NCI-H510A (cell line): ENCODE data around the gene EXOC6.
"Not testable (repeated sequence)": the region's sequence is repeated elsewhere in the genome, so short reads cannot be mapped to it uniquely, and the experiment has no call there.

Source experiments
- DNase-seq: peaks from one replicate; lab custom pipeline; 2025; lab: John Stamatoyannopoulos, UW

Gene EXOC6

DNA sequence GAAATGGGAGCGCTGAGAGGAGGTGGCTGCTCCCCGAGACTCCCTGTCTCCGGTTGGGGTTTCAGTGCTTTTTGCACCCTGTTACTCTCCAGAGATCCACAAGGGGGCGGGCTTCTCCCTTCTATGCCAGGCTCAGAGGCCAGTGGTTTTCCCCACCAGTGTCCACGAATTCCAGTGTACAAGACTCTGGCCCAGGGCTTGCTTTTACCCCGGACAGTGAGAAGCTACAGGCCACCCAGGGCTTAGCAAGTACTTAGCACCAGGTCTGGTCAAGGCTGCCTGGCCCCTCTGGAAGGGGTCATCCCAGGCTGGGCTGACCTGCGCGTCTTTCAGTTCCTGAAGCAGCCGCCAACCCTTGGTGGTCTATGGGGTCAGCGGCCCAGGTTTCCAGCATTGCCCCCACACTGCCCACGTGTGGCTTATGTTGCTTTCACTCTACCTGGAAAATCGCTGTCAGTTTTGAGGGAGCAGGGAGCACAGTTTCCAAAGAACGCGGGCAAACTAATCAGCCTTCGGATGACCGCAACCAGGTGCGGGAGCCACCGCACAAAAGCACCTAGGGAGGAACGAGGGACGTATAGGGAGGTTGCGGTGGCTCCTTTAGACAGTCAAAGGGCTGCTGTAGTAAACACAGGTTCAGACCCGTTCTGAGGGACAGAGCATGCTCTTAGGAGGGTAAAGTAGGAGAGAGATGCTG lies 232.2 kb downstream of the EXOC6 start:
- DNase-seq, result no peak

DNA sequence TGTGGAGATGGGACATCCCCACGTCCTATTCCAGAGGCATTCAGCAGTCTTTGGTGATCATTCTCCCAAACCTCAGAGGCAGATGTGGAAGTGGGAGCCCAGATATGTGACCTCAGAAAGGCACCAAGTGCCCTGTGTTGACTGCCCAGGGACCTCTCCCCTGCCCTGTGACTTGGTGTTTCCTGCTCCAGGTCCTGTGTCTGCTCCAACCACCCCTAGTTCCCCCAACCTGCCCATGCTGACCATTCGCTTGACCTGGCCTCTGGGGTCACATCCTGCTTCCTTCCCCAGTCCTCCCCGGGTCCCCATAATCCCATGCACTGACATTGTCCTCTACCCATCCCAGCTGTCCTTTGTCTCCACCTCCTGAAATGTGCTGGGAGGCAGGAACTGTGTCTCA lies 233.0 kb downstream of the EXOC6 start:
- DNase-seq, result no peak

DNA sequence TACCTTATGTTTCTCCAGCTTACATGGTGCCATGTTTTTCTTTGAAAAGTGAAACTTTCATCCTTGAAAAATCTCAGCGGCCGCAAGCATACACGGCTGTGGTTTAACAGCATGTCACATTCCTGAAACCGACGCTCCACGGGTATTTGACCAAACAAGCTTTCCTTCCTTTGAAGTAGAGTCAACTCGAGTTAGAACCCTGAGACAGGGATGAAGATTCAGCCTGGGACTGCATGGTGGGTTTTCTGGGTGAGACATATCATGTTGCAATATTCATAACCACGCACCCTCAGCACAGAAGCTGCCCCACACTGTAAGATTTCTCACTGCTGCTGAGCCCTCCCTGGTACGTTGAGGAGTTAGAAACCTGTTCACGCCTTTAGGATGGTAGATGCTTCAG lies 233.5 kb downstream of the EXOC6 start:
- DNase-seq, result no peak

DNA sequence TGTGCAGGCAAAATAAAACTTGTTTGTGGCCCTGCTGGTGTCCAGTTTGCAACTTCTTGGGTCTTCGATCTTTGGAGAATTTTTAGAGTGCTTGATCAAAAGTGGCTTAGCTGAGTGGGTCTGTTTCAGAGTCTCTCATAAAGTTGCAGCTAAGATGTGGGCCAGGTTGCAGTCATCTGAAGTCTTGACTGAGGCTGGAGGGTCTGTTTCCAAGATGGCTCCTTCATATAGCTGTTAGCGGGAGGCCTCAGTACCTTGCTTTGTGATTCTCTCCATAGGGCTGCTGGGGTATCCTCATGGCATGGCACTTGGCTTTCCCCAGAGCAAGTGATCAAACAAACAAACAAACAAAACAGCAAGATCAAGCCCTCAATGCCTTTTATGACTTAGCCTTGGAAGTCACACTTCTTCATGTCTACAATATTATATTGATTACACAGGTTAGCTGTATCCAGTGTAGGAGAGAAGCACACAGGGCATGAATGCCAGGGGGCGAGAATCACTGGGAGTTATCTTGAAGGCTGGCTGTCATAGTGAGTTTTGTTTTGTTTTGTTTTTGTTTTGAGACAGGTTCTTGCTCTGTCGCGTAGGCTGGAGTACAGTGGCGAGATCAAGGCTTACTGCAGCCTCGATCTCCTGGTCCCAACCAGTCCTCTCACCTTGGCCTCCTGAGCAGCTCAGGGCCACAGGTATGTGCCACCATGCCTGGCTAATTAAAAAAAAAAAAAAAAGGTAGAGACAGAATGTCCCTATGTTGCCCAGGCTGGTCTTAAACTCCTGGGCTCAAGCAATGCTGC lies 235.6 kb downstream of the EXOC6 start:
- DNase-seq, result no peak

DNA sequence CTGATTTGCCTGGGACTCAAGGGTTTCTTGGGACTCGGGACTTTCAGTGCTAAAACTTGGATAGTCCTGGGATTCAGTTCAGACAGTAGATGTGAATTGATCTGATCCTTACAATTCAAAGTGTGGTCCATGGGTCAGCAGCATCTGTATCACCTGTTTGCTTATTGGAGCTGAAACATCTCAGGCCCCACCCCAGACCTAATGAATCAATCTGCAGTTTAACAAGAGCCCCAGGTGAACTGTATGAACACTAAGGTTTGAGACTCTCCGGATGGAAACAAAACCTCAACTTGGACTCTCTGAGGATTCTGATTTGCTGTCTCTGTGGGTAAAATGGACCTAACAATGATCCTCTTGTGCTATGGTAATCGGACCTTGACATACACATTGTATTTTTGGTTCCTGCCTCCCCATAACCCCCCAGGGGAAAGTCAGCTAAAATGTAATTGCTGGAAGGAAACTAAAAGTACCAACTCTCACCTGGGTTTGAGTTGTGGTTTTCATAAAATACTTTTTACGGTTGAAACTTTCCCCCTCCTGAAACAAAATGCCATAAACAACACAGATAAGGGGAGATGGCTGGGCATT lies 237.0 kb downstream of the EXOC6 start:
- no peak for DNase-seq

DNA sequence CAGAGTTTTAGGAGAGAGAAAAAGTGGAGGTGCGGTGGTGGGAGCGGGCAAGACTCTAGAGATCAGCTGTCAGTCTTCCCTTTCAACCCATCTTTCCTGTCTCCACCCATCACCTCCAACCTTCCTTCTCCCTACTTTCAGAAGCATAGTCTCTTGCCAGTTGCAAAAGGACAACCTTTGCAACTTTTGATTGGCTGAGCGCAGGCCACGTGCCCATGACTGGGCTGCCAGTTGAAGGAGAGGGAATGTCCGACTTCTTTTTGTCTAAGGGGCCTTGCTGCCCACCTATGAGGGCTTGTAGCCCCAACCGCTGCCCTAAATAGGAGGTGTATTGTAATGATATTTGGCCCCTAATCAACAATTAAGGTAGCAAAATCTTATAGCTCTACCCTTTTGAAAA lies 238.0 kb downstream of the EXOC6 start:
- no peak for DNase-seq

DNA sequence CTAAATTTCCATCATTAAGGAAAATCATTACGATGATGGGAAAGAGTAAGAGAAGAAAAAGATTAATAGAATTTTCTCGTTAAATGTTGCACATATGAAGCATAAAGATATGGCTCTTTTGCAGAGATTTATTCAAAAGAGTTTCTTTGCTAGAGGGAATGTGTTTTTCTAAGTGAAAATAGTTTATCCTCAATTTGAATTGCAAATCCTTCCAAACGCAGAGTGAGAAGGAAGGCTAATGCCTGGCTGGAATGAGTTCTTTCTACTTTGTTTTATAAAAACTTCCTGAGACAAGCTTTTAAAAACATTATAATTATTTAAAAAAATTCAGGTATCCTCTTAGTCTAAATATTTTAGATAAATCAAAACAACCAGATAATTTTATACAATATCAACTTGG lies 239.5 kb downstream of the EXOC6 start:
- no peak for DNase-seq

DNA sequence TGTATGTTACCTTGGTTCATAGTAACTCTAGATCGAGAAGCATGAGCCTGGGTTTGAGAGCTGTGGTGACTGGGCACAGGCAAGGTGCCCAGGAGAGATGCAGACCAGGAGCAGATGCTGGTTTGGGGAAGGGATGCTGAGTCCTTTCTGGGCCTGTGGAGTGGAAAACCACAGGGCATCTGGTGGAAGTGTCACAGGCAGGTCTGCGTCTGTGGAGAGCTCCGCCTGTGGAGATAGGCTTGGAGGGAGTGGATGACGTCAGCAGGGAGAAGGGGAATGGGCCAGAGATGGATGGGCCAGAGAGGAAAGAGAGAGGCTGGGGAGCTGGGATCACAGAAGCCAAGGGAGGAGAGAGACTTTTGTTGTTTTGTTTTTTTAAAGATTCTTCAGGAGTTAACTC lies 240.1 kb downstream of the EXOC6 start:
- no peak for DNase-seq

DNA sequence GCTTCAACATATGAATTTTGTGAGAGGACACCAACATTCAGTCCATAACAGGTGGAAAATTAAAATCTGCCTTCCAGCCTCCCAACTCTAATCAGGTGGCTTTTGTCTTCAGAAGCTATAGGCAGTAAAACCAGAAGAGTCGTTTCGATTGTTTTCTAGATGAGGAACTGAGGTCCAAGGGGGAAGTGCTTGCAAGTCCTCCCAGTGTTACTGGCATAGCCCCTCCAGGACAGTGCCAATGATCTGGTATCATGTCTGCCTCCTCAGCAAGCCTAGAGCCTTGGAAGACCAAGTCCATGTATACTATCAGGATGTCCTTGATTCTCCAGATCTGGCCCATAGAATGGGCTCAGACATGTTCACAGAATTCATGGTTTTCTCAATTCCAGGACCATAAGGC lies 242.3 kb downstream of the EXOC6 start:
- no peak for DNase-seq

DNA sequence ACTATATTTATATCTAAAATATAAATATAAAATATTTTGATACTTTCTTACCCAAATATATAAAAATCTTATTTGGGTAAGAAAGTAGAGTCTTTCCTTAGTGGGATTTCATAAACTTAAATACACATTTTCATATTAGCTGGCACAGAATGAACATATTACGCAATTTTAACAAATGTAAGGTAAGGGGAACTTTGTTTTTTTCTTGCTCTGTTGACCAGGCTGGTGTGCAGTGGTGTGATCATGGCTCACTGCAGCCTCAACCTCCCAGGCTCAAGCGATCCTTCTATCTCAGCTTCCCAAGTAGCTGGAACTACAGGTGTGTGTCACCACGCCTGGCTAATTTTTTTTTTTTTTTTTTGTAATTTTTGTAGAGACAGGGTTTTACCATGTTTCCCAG lies 243.6 kb downstream of the EXOC6 start:
- DNase-seq, result no peak

DNA sequence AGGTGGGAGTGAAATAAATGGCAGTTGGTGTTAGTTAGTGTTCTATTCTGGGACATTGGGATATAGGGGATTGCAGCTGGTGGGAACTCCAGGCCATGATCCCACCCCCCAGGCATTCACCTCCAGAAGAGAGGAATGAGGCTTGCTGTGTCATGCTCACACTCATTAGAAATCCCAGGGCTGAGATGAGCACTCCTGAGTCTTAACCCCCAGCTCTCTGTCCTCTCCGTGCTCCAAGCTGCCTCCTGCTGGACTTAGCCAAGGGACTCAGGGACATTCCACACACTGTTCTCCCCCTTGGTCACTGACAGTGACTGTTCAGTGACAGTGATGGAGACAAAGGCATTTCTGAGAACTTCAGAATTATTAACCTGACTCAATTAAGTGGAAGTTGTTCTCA lies 246.9 kb downstream of the EXOC6 start:
- no peak for DNase-seq

DNA sequence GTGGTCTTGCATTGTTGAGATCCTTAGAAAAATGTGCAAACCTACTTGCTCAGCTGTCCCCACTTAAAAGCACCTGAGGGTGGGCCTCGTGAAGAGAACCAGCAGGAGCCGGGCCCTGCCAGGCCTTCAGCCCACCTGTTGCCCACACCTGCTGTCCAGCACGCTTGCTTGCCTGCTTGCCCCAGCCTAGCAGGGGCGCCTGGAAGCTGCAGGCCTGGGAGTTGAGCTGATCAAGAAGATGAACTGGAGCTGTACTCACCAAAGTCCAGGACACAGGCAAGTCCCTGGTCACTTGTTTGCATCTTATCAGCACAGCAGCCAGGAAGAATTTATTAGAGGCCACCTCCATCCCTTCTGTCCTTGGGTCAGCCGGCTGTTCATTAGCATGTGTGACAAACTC lies 248.6 kb downstream of the EXOC6 start:
- DNase-seq, result no peak

DNA sequence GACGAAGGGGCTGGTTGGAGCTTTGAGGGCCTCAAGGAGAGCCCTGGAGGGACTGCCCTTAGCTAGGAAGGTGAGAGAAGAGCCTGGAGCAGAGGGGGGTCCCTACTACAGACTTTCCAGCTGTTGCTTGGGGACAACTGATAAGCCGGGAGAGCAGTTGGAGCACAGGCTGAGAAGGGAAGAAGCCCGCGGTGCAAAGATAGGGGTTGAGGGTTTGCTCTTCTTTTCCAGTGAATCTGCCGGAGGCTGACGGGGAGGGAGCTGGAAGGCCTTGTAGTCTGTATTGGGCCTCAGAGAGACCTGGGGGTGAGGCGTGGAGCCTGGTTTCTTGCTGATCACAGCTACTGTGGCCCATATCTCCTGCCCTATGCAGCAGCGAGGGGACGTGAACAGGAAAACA lies 249.1 kb downstream of the EXOC6 start:
- DNase-seq, result no peak

DNA sequence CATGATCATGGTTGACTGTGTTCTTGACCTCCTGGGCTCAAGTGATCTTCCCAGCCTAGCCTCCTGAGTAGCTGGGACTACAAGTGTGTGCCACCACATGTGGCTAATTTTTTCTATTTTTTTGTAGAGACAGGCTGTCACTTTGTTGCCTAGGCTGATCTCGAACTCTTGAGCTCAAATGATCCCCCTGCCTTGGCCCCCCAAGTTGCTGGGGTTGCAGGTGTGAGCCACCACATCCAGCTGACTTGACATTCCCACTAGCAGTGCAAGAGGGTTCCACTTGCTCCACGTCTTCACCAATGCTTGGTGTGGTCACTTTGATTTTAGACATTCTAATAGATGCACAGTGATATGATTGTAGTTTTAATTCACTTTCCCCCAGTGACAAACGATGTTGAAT lies 250.5 kb downstream of the EXOC6 start:
- DNase-seq, result no peak

DNA sequence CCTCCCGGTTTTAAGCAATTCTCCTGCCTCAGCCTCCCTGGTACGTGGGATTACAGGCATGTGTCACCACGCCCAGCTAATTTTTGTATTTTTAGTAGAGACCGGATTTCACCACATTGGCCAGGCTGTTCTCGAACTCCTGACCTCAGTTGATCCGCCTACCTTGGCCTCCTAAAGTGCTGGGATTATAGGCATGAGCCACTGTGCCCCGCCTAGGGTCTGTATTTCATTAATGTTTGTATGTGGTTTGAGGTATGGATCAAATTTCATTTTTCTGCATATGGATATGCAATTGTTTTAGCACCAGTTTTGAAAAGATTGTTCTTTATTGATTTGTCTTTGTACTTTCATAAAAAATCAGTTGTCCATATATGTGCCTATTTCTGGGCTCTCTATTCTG lies 251.3 kb downstream of the EXOC6 start:
- DNase-seq, result no peak

DNA sequence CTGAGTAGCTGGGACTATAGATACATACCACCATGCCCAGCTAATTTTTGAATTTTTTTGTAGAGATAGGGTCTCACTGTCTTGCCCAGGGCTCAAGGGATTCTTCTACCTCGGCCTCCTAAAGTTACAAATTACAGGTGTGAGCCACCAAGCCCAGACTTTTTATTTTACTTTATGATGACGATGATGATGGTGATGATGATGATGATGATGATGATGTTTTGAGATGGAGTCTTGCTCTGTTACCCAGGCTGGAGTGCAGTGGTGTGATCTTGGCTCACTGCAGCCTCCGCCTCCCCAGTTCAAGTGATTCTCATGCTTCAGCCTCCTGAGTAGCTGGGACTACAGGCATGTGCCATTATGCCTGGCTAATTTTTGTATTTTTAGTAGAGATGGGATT lies 252.8 kb downstream of the EXOC6 start:
- not testable (repeated sequence) for DNase-seq

DNA sequence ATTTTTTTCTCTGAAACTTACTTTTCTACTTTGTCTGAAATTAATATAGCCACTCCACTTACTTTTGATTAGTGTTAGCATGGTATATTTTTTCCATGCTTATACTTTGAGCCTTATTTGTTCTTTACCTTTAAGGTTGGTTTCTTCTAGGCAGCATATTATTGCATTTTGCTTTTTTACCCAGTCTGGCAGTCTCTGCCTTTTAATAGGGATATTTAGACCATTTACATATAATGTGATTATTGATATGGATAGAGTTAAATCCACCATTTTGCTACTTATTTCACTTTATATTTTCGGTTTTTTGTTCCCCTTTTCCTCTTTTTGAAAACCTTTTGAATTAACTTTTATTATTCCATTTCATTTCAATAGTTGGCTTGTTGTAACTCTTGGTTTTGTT lies 255.6 kb downstream of the EXOC6 start:
- DNase-seq, result no peak

DNA sequence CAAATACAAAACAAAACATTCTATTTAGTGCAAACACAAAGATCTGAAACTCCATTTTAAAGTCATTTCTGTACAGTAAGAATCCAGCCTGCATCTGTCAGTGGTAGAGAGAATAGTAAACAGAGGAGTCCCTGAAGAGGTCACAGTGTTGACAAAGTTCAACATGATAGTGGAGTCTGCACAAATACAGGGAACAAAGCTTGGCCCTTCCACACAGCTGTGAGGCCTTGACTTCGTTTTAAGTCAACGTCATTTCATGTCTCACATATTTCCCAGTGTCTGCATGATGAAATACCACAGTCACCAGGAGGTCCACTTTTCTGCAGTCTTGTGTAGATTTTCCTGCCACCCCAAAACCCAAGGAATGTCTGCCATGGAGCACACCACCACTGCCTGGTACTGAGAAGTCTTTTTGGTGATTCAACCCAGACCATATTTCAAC lies 258.3 kb downstream of the EXOC6 start:
- DNase-seq, result peak; percentile 58
